Kidney (tissue), 14 donors: ENCODE measurements around the gene GOLIM4. TPM values are rescaled to one million over a fixed set of nuclear protein-coding genes. Genes with fewer than 3 reads are reported as not detected.

Source experiments
- DNase-seq, 5 donors: peaks; one replicate each; pipeline ENCODE4 v3.0.0-alpha.2; 2013 to 2020
- FAIRE-seq: peaks from 2 replicates; lab custom pipeline; 2012; peaks lifted over from hg19 to GRCh38; lab: Jason Lieb, UNC
- H3K27ac ChIP-seq, 2 donors: one replicate each; pipeline ENCODE4 v1.7.0; 2013; ENCODE audit warnings: low read depth in 2 of 2, low read length in 2 of 2, inconsistent platforms in 1 of 2
- H3K27me3 ChIP-seq: one replicate; pipeline ENCODE4 v1.7.1; 2013; ENCODE audit warnings: low read length, inconsistent platforms; ENCODE audit not compliant: control insufficient read depth, insufficient read depth
- H3K36me3 ChIP-seq, 3 donors: one replicate each; pipeline versions ENCODE4 v1.7.0 to v1.7.1; 2013; ENCODE audit warnings: low read length in 3 of 3, control low read depth in 1 of 3, inconsistent platforms in 1 of 3; ENCODE audit not compliant: insufficient read depth in 3 of 3, control insufficient read depth in 2 of 3
- H3K4me1 ChIP-seq, 3 donors: one replicate each; pipeline versions ENCODE4 v1.7.0 to v1.7.1; 2013; ENCODE audit warnings: low read length in 3 of 3, inconsistent platforms in 1 of 3, low read depth in 1 of 3; ENCODE audit not compliant: control insufficient read depth in 2 of 3, insufficient read depth in 2 of 3
- H3K4me3 ChIP-seq, 3 donors: one replicate each; pipeline versions ENCODE4 v1.7.0 to v1.8.1; 2013; ENCODE audit warnings: low read length in 3 of 3, control low read depth in 1 of 3, inconsistent platforms in 1 of 3
- H3K9ac ChIP-seq, 3 donors: one replicate each; pipeline versions ENCODE4 v1.7.0 to v1.7.1; 2013; ENCODE audit warnings: low read length in 3 of 3, control low read depth in 1 of 3, inconsistent platforms in 1 of 3
- H3K9me3 ChIP-seq, 3 donors: one replicate each; pipeline versions ENCODE4 v1.7.0 to v1.7.1; 2013; ENCODE audit warnings: low read length in 3 of 3, control low read depth in 1 of 3, inconsistent platforms in 1 of 3; ENCODE audit not compliant: control insufficient read depth in 2 of 3, insufficient read depth in 1 of 3
- intact Hi-C: fragments of 100-400 bp; cut with DNase I; formaldehyde crosslinking; loops from one replicate; pipeline ENCODE4 v1.11.1; 2022
- polyA plus RNA-seq: library from polyadenylated mRNA; stranded (reverse); fragments of 350-450 nt; fragmentation: Illumina TruSeq; extraction: RNeasy Lipid Tissue Mini Kit (QIAGEN cat#74804); gene quantifications from one replicate; pipeline ENCODE4 v1.2.3, GENCODE V29; 2014; ENCODE audit warnings: low read depth, low replicate concordance; ENCODE audit not compliant: insufficient read depth
- total RNA-seq: library from RNA; stranded (reverse); fragmentation: NEBNext Ultra II Directional; extraction: Animal tissue kit (Norgen Biotek cat#: 25700); gene quantifications from one replicate; pipeline ENCODE4 v1.2.1, GENCODE V29; 2021
- TF ChIP-seq, protein P1 (sequence below): IDR thresholded peaks from 3 replicates; pipeline ENCODE4 v1.5.1; 2012; ENCODE audit warnings: mild to moderate bottlenecking, moderate library complexity, borderline replicate concordance; ENCODE audit not compliant: insufficient read depth; ENCODE audit errors: extremely low read depth
- donor health status: control.
- donor health status: control.
- donor health status: control.
- donor health status: control.
- donor health status: control.
- donor health status: DM: yes; HTN: yes; CAD: no.
- donor health status: Normal renal cell carcinoma (clear cell type).

The GOLIM4 gene
- total and polyA plus RNA-seq, 2 donors from 2014 or later = 15.5 to 29.9 TPM

DNA sequence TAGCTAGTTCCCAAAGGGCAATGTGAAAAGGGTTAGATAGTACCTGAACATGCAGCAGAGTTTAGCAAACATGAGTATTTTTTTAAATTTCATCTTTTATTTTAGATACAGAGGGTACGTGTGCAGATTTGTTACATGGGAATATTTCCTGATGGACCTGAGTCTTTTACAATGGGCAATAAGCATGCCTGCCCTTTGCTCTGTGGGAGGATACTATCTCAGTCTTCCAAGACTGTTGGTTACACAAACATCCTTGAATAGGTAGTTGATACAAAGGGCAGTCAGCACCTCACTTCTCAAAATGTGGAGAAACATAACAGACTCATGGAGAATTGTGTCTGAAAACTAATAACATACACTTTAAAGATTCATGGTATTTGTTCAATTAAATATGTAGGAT is 103.3 kb downstream of the GOLIM4 start:
- no peaks in the 10 kb centered on the region for H3K27me3 ChIP-seq
- no peak overlapping the region for H3K4me3 ChIP-seq
- DNase-seq = no peak
- intact Hi-C loops = no loop called here
- H3K36me3 ChIP-seq = no peaks in the 10 kb centered on the region
- H3K9me3 ChIP-seq = no peaks in the 10 kb centered on the region
- no peak for FAIRE-seq
- TF ChIP-seq, protein P1, sequence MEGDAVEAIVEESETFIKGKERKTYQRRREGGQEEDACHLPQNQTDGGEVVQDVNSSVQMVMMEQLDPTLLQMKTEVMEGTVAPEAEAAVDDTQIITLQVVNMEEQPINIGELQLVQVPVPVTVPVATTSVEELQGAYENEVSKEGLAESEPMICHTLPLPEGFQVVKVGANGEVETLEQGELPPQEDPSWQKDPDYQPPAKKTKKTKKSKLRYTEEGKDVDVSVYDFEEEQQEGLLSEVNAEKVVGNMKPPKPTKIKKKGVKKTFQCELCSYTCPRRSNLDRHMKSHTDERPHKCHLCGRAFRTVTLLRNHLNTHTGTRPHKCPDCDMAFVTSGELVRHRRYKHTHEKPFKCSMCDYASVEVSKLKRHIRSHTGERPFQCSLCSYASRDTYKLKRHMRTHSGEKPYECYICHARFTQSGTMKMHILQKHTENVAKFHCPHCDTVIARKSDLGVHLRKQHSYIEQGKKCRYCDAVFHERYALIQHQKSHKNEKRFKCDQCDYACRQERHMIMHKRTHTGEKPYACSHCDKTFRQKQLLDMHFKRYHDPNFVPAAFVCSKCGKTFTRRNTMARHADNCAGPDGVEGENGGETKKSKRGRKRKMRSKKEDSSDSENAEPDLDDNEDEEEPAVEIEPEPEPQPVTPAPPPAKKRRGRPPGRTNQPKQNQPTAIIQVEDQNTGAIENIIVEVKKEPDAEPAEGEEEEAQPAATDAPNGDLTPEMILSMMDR = no peak
- H3K4me1 ChIP-seq = no peaks in the 10 kb centered on the region
- H3K27ac ChIP-seq = no peak overlapping the region
- no peak overlapping the region for H3K9ac ChIP-seq

DNA sequence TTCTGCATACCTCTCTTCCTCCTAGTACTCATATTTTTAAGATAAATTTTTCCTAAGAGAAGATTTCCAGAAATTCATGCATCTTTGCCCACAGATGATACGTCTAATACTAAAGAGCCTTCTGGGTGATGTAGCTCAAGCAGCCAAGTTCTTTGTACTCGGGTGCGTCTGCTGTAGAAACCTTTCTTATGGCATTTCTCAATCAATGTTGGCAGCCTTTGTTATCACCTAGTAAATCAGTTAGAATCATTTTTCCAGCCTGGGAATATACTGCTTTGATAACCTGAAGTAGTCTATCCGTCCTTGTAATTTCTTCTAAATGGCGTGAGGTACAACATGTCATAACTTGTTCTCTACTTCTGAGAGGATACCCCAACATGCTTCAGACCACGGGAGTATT is 104.5 kb downstream of the GOLIM4 start:
- H3K4me3 ChIP-seq = no peak overlapping the region
- DNase-seq = no peak
- TF ChIP-seq, protein P1 = no peak
- H3K4me1 ChIP-seq = no peaks in the 10 kb centered on the region
- no peak overlapping the region for H3K9ac ChIP-seq
- FAIRE-seq = no peak
- H3K36me3 ChIP-seq = no peaks in the 10 kb centered on the region
- H3K27ac ChIP-seq = no peak overlapping the region
- intact Hi-C loops = no loop called here
- H3K27me3 ChIP-seq = no peaks in the 10 kb centered on the region
- H3K9me3 ChIP-seq = no peaks in the 10 kb centered on the region

DNA sequence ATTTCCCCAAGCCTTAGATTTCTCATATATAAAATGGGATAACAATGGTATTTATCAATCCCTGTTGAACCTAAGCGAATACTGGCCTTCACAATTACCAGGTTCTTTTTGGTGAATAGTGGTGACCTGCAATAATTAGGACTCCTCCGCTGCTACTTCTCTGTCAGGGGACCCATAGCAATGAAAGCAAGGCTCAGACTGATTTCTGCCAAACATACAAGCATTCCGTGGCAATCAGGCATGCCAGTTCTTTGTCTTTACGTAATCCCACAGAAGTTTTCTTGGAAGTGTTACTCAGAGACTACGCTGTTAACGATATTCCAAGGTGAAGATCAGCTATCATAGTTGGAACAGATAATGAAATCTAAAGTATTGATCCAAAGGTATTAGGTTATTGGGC is 105.7 kb downstream of the GOLIM4 start:
- TF ChIP-seq, protein P1 = no peak
- Histone ChIP-seq H3K4me3 (no peak overlapping the region), H3K36me3 (no peaks in the 10 kb centered on the region), H3K9me3 (no peaks in the 10 kb centered on the region), H3K4me1 (no peaks in the 10 kb centered on the region), H3K9ac (no peak overlapping the region), H3K27ac (no peak overlapping the region), H3K27me3 (no peaks in the 10 kb centered on the region)
- intact Hi-C loops = no loop called here
- FAIRE-seq = no peak
- no peak for DNase-seq

DNA sequence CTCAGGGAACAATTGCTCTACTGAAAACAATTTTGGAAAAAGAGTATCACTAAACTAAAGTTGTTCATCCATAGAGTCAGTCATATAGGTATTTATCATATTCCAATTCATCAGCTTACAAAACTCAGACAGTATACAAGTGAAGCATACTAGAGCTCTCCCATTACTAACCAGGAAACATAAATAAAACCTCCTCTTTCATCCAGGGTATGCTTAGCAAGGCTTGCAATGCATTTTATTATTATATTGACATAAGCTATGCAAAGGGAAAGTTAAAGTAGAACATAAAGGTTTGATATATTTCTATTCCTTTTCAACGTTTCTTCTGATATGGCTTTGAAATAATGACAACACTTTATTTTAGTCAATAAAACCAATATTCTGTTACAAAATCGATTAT is 106.7 kb downstream of the GOLIM4 start:
- FAIRE-seq (no peak), DNase-seq (no peak)
- TF ChIP-seq, protein P1 = no peak
- no peak overlapping the region for H3K27ac ChIP-seq
- no peaks in the 10 kb centered on the region for H3K27me3 ChIP-seq
- no peaks in the 10 kb centered on the region for H3K9me3 ChIP-seq
- no peaks in the 10 kb centered on the region for H3K36me3 ChIP-seq
- H3K4me3 ChIP-seq = no peak overlapping the region
- H3K4me1 ChIP-seq = no peaks in the 10 kb centered on the region
- intact Hi-C loops = no loop called here
- H3K9ac ChIP-seq = no peak overlapping the region
